ENCODE measurements around the gene ZPBP2. TPM values are rescaled to one million over a fixed set of nuclear protein-coding genes. Genes with fewer than 3 reads are reported as not detected.
A peak's percentile ranks its signal among the peaks of the same experiment; 100 is the strongest.
"Not testable (repeated sequence)": the region's sequence is repeated elsewhere in the genome, so short reads cannot be mapped to it uniquely, and the experiment has no call there.

Gene ZPBP2
- total and polyA plus RNA-seq, 2 donors (not counting 1 experiment from before 2014, with no cell fraction given): not detected

GRCh38 chr17:39870776-39871175 is 2.8 kb downstream of the ZPBP2 start:
- Histone ChIP-seq H2AFZ (ENCODE audit: low read length) (no peak overlapping the region), H4K20me1 (ENCODE audit: control insufficient read depth, extremely low read depth, insufficient read depth, low read length) (no peaks in the 10 kb centered on the region), H3K9me3 (ENCODE audit: control insufficient read depth, insufficient read depth, low read depth, low read length) (no peaks in the 10 kb centered on the region), H3K27me3 (ENCODE audit: control insufficient read depth, insufficient read depth, low read length) (peaks cover 27% of the 10 kb centered on the region), H3K27ac (ENCODE audit: insufficient read depth, low read length) (no peak overlapping the region), H3K36me3 (ENCODE audit: control insufficient read depth, insufficient read depth, low read length) (no peaks in the 10 kb centered on the region), H3K9ac (ENCODE audit: insufficient read depth, low read length) (no peak overlapping the region), H3K79me2 (ENCODE audit: control insufficient read depth, insufficient read depth, low read length) (no peaks in the 10 kb centered on the region), H3K4me1 (ENCODE audit: control insufficient read depth, extremely low read depth, insufficient read depth, low read length) (no peaks in the 10 kb centered on the region), H3K4me3 (replicated peaks in 1 of 4; ENCODE audit: control extremely low read depth in 1 of 4, insufficient read depth in 1 of 4, low read depth in 3 of 4, low read length in 4 of 4) (no peak overlapping the region), H3K4me2 (ENCODE audit: extremely low read depth, insufficient read depth, low read length) (no peak overlapping the region)
- TF ChIP-seq EZH2 (IDR thresholded peaks at IDR 0.05; ENCODE audit: low read length, missing control alignments): no peak
- TF ChIP-seq CTCF (conservative IDR thresholded peaks at IDR 0.05 in 1 of 2, IDR thresholded peaks at IDR 0.05 in 1 of 2; ENCODE audit: low read depth in 1 of 2, low read length in 2 of 2): no peak
- no peak for DNase-seq (ENCODE audit: low read depth in 2 of 2)

- Histone ChIP-seq H3K27me3 (ENCODE audit: control insufficient read depth, insufficient read depth, low read length) (peaks cover 24% of the 10 kb centered on the region), H2AFZ (ENCODE audit: low read length) (no peak overlapping the region)
- TF ChIP-seq EZH2 (IDR thresholded peaks at IDR 0.05; ENCODE audit: low read length, missing control alignments): no peak
- no peak for TF ChIP-seq CTCF (conservative IDR thresholded peaks at IDR 0.05 in 1 of 2, IDR thresholded peaks at IDR 0.05 in 1 of 2; ENCODE audit: low read depth in 1 of 2, low read length in 2 of 2)
Measured at GRCh38 chr17:39871801-39872200, 3.8 kb downstream of the ZPBP2 start.

DNA sequence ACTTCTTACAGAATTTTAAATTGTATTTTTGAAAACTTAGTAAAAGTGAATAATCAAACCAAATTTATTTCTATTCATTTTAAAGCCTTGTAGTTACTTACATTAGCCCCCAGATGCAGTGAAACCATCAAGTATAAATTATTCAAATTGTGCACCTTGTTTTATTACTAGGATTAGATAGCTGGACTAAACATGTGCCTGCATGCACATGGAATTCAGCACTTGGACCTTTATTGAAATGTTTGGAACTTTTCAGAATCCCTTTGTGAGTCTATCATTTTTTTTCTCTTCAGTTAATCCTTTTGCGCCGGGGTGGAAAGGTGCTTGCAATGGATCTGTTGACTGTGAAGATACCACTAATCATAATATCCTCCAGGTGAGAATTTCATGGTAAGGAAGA is 4.7 kb downstream of the ZPBP2 start:
- TF ChIP-seq CTCF (conservative IDR thresholded peaks at IDR 0.05 in 1 of 2, IDR thresholded peaks at IDR 0.05 in 1 of 2; ENCODE audit: low read depth in 1 of 2, low read length in 2 of 2) (peak in 1 of 2 donors; percentile 25), EZH2 (IDR thresholded peaks at IDR 0.05; ENCODE audit: low read length, missing control alignments) (no peak)
- Histone ChIP-seq H3K9ac (ENCODE audit: insufficient read depth, low read length) (no peak overlapping the region), H3K27ac (ENCODE audit: insufficient read depth, low read length) (no peak overlapping the region), H3K4me1 (ENCODE audit: control insufficient read depth, extremely low read depth, insufficient read depth, low read length) (no peaks in the 10 kb centered on the region), H3K79me2 (ENCODE audit: control insufficient read depth, insufficient read depth, low read length) (no peaks in the 10 kb centered on the region), H3K27me3 (ENCODE audit: control insufficient read depth, insufficient read depth, low read length) (peaks cover 20% of the 10 kb centered on the region), H2AFZ (ENCODE audit: low read length) (no peak overlapping the region), H3K4me3 (replicated peaks in 1 of 4; ENCODE audit: control extremely low read depth in 1 of 4, insufficient read depth in 1 of 4, low read depth in 3 of 4, low read length in 4 of 4) (no peak overlapping the region), H3K9me3 (ENCODE audit: control insufficient read depth, insufficient read depth, low read depth, low read length) (no peaks in the 10 kb centered on the region), H4K20me1 (ENCODE audit: control insufficient read depth, extremely low read depth, insufficient read depth, low read length) (no peaks in the 10 kb centered on the region), H3K4me2 (ENCODE audit: extremely low read depth, insufficient read depth, low read length) (no peak overlapping the region), H3K36me3 (ENCODE audit: control insufficient read depth, insufficient read depth, low read length) (no peaks in the 10 kb centered on the region)
- DNase-seq (ENCODE audit: low read depth in 2 of 2): peak; percentile 33 to 40

More at GRCh38 chr17:39871801-39872200, 3.8 kb downstream of the ZPBP2 start:
- H3K79me2 ChIP-seq (ENCODE audit: control insufficient read depth, insufficient read depth, low read length): no peaks in the 10 kb centered on the region
- H3K4me1 ChIP-seq (ENCODE audit: control insufficient read depth, extremely low read depth, insufficient read depth, low read length): no peaks in the 10 kb centered on the region
- no peaks in the 10 kb centered on the region for H3K36me3 ChIP-seq (ENCODE audit: control insufficient read depth, insufficient read depth, low read length)
- H3K4me2 ChIP-seq (ENCODE audit: extremely low read depth, insufficient read depth, low read length): no peak overlapping the region
- H3K9ac ChIP-seq (ENCODE audit: insufficient read depth, low read length): no peak overlapping the region
- H3K27ac ChIP-seq (ENCODE audit: insufficient read depth, low read length): no peak overlapping the region
- DNase-seq (ENCODE audit: low read depth in 2 of 2): no peak
- no peak overlapping the region for H3K4me3 ChIP-seq (replicated peaks in 1 of 4; ENCODE audit: control extremely low read depth in 1 of 4, insufficient read depth in 1 of 4, low read depth in 3 of 4, low read length in 4 of 4)
- no peaks in the 10 kb centered on the region for H3K9me3 ChIP-seq (ENCODE audit: control insufficient read depth, insufficient read depth, low read depth, low read length)
- H4K20me1 ChIP-seq (ENCODE audit: control insufficient read depth, extremely low read depth, insufficient read depth, low read length): no peaks in the 10 kb centered on the region

GRCh38 chr17:39886102-39886501 is 18.1 kb downstream of the ZPBP2 start:
- H3K9me3 ChIP-seq (ENCODE audit: control insufficient read depth, insufficient read depth, low read depth, low read length); H4K20me1 ChIP-seq (ENCODE audit: control insufficient read depth, extremely low read depth, insufficient read depth, low read length); H3K27ac ChIP-seq (ENCODE audit: insufficient read depth, low read length); H2AFZ ChIP-seq (ENCODE audit: low read length); H3K36me3 ChIP-seq (ENCODE audit: control insufficient read depth, insufficient read depth, low read length); H3K79me2 ChIP-seq (ENCODE audit: control insufficient read depth, insufficient read depth, low read length); H3K9ac ChIP-seq (ENCODE audit: insufficient read depth, low read length); H3K4me1 ChIP-seq (ENCODE audit: control insufficient read depth, extremely low read depth, insufficient read depth, low read length); H3K4me3 ChIP-seq (replicated peaks in 1 of 4; ENCODE audit: control extremely low read depth in 1 of 4, insufficient read depth in 1 of 4, low read depth in 3 of 4, low read length in 4 of 4); H3K27me3 ChIP-seq (ENCODE audit: control insufficient read depth, insufficient read depth, low read length); DNase-seq (ENCODE audit: low read depth in 2 of 2); H3K4me2 ChIP-seq (ENCODE audit: extremely low read depth, insufficient read depth, low read length): not testable (repeated sequence)

Measured in fibroblast of lung (primary cell).